ENCODE results near the gene GIMAP8.
"Not testable (repeated sequence)": the region's sequence is repeated elsewhere in the genome, so short reads cannot be mapped to it uniquely, and the experiment has no call there.

Gene GIMAP8

GRCh38 chr7:150514748-150515222 lies 64.4 kb downstream of the GIMAP8 start, which contains the start of gene GIMAP7:
GIMAP7 (plus strand) TSS chr7:150514872; CDS start chr7:150519975, 5,103 bp downstream.
- peak; percentile 50 for DNase-seq
- ATAC-seq = peak; percentile 83

GRCh38 chr7:150515248-150516147 lies 65.1 kb downstream of the GIMAP8 start:
- DNase-seq (no peak), ATAC-seq (peak; percentile 34)

GRCh38 chr7:150516956-150517745 lies 66.7 kb downstream of the GIMAP8 start:
- no peak for ATAC-seq

GRCh38 chr7:150519310-150519709 lies 68.9 kb downstream of the GIMAP8 start:
- ATAC-seq (no peak), DNase-seq (no peak)

More at GRCh38 chr7:150516956-150517745, 66.7 kb downstream of the GIMAP8 start:
- DNase-seq = no peak

GRCh38 chr7:150520145-150520544 lies 69.7 kb downstream of the GIMAP8 start:
- ATAC-seq = peak; percentile 42

GRCh38 chr7:150522931-150523330 lies 72.5 kb downstream of the GIMAP8 start:
- DNase-seq, ATAC-seq: not testable (repeated sequence)

More at GRCh38 chr7:150520145-150520544, 69.7 kb downstream of the GIMAP8 start:
- peak; percentile 41 for DNase-seq

GRCh38 chr7:150524018-150524417 lies 73.6 kb downstream of the GIMAP8 start:
- DNase-seq (peak; percentile 40), ATAC-seq (peak; percentile 77)

Measured in stimulated activated naive CD8-positive, alpha-beta T cell treated with anti-CD3 and anti-CD28 coated beads, Interleukin-15, Interleukin-2, amounts not matched to agents 100 U/mL and 50 U/mL, for 24 hours (primary cell).